GM12873 (cell line): ENCODE measurements around the gene OCA2.

Source experiments
- CTCF ChIP-seq: IDR thresholded peaks from 2 replicates; pipeline ENCODE4 v1.5.1; 2012; ENCODE audit warnings: low read depth, mild to moderate bottlenecking, moderate library complexity, low read length, control low read depth; ENCODE audit not compliant: insufficient read depth; ENCODE audit errors: missing control alignments

The OCA2 gene

GRCh38 chr15:27873828-27874227 is 225.3 kb downstream of the OCA2 start:
- TF ChIP-seq CTCF: no peak

GRCh38 chr15:27873039-27873438 is 226.1 kb downstream of the OCA2 start:
- no peak for TF ChIP-seq CTCF

- no peak for TF ChIP-seq CTCF
These were observed 226.8 kb downstream of the OCA2 start for GRCh38 chr15:27872355-27872754.

GRCh38 chr15:27871902-27872260 is 227.2 kb downstream of the OCA2 start:
- TF ChIP-seq CTCF: no peak

GRCh38 chr15:27871078-27871901 is 227.8 kb downstream of the OCA2 start:
- TF ChIP-seq CTCF: no peak

GRCh38 chr15:27870320-27870719 is 228.8 kb downstream of the OCA2 start:
- TF ChIP-seq CTCF: no peak

- TF ChIP-seq CTCF: no peak
These were observed 229.3 kb downstream of the OCA2 start for GRCh38 chr15:27869697-27870281.
